ENCODE results near the gene IL23R. TPM values are rescaled to one million over a fixed set of nuclear protein-coding genes. Genes with fewer than 3 reads are reported as not detected.
"Not testable (repeated sequence)": the region's sequence is repeated elsewhere in the genome, so short reads cannot be mapped to it uniquely, and the experiment has no call there.

Gene IL23R
- total RNA-seq, 4 donors from 2014 or later = 1.6 TPM; not detected in 3

GRCh38 chr1:67143966-67144365 is 22.3 kb upstream of the IL23R start:
- no peak overlapping the region for H3K4me3 ChIP-seq
- no peak for TF ChIP-seq POLR2A (IDR thresholded peaks at IDR 0.05)
- TF ChIP-seq, protein P1, sequence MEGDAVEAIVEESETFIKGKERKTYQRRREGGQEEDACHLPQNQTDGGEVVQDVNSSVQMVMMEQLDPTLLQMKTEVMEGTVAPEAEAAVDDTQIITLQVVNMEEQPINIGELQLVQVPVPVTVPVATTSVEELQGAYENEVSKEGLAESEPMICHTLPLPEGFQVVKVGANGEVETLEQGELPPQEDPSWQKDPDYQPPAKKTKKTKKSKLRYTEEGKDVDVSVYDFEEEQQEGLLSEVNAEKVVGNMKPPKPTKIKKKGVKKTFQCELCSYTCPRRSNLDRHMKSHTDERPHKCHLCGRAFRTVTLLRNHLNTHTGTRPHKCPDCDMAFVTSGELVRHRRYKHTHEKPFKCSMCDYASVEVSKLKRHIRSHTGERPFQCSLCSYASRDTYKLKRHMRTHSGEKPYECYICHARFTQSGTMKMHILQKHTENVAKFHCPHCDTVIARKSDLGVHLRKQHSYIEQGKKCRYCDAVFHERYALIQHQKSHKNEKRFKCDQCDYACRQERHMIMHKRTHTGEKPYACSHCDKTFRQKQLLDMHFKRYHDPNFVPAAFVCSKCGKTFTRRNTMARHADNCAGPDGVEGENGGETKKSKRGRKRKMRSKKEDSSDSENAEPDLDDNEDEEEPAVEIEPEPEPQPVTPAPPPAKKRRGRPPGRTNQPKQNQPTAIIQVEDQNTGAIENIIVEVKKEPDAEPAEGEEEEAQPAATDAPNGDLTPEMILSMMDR (IDR thresholded peaks at IDR 0.05) = no peak
- no peaks in the 10 kb centered on the region for H3K36me3 ChIP-seq
- no peak for DNase-seq
- no peaks in the 10 kb centered on the region for H3K27me3 ChIP-seq
- no peaks in the 10 kb centered on the region for H3K9me3 ChIP-seq
- no peak overlapping the region for H3K27ac ChIP-seq
- peaks cover 0 to 5% (median 0%) of the 10 kb centered on the region in 4 donors for H3K4me1 ChIP-seq

GRCh38 chr1:67144696-67145095 is 21.6 kb upstream of the IL23R start:
- Histone ChIP-seq H3K4me1 (peaks cover 0 to 9% (median 0%) of the 10 kb centered on the region in 4 donors), H3K4me3 (no peak overlapping the region), H3K36me3 (no peaks in the 10 kb centered on the region), H3K27me3 (no peaks in the 10 kb centered on the region), H3K9me3 (no peaks in the 10 kb centered on the region), H3K27ac (no peak overlapping the region)
- TF ChIP-seq, protein P1 (IDR thresholded peaks at IDR 0.05) = peak in 3 of 6 experiments; percentile 26 to 56 (median 36)
- TF ChIP-seq POLR2A (IDR thresholded peaks at IDR 0.05) = no peak
- no peak for DNase-seq

DNA sequence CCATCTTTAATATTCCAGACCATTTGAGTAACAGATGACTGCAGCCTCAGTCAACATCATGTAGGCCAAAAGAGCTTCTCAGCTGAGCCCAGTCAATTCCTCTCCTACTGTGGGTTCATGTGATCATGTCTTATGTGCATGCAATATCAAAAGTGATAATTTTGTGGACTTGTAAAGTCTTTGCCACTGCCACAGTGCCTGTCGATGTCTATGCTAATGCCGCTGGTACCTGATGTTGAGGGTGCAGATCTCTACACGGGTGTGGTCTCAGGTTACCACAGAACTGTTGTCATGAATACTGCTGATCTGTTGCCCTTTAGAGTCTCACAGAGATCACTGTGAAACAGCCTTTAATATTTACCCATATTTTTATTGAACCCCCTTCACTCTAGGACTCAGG is 20.2 kb upstream of the IL23R start:
- no peak for DNase-seq
- Histone ChIP-seq H3K4me1 (peaks cover 0 to 9% (median 0%) of the 10 kb centered on the region in 4 donors), H3K27ac (no peak overlapping the region), H3K27me3 (no peaks in the 10 kb centered on the region), H3K36me3 (no peaks in the 10 kb centered on the region), H3K4me3 (no peak overlapping the region), H3K9me3 (no peaks in the 10 kb centered on the region)
- TF ChIP-seq POLR2A (IDR thresholded peaks at IDR 0.05) = no peak
- TF ChIP-seq, protein P1 (IDR thresholded peaks at IDR 0.05) = no peak

GRCh38 chr1:67146539-67146938 is 19.7 kb upstream of the IL23R start:
- no peak for DNase-seq
- Histone ChIP-seq H3K27ac (no peak overlapping the region), H3K36me3 (no peaks in the 10 kb centered on the region), H3K4me1 (peaks cover 0 to 9% (median 0%) of the 10 kb centered on the region in 4 donors), H3K4me3 (no peak overlapping the region), H3K9me3 (no peaks in the 10 kb centered on the region), H3K27me3 (no peaks in the 10 kb centered on the region)
- TF ChIP-seq, protein P1 (IDR thresholded peaks at IDR 0.05) = no peak
- no peak for TF ChIP-seq POLR2A (IDR thresholded peaks at IDR 0.05)

DNA sequence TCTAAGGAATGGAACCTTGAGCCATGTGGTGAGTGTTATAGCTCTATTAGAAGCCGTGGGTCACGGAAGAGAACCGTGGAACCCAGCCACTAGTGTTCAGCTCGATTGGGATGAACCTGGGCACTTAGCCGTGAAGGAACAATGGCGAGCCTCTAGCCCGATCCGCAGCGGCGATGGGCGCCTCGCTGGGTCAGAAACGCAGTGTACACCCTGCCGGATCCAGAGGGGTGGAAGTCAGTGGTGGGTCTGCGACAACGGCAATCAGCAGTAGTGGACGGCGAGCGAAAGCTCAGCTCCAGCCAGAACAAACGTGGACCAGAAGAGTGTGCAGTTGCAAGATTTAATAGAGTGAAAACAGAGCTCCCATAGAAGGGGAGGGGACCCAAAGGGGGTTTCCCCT is 18.3 kb upstream of the IL23R start:
- H3K36me3 ChIP-seq, H3K27me3 ChIP-seq: not testable (repeated sequence)

GRCh38 chr1:67148516-67149178 is 17.6 kb upstream of the IL23R start:
- H3K27ac ChIP-seq = no peak overlapping the region
- H3K27me3 ChIP-seq = no peaks in the 10 kb centered on the region
- DNase-seq = no peak
- H3K9me3 ChIP-seq = no peaks in the 10 kb centered on the region
- peaks cover 0 to 9% (median 0%) of the 10 kb centered on the region in 4 donors for H3K4me1 ChIP-seq
- H3K4me3 ChIP-seq = no peak overlapping the region
- H3K36me3 ChIP-seq = no peaks in the 10 kb centered on the region
- no peak for TF ChIP-seq POLR2A (IDR thresholded peaks at IDR 0.05)
- TF ChIP-seq, protein P1 (IDR thresholded peaks at IDR 0.05) = no peak

More for the DNA sequence above, 18.3 kb upstream of the IL23R start:
- not testable (repeated sequence) for H3K27ac ChIP-seq, H3K4me1 ChIP-seq, H3K4me3 ChIP-seq, DNase-seq, H3K9me3 ChIP-seq
